Sigmoid colon (tissue), 7 donors: ENCODE data around the gene PSMA6. TPM values are rescaled to one million over a fixed set of nuclear protein-coding genes. Genes with fewer than 3 reads are reported as not detected.
"Not testable (repeated sequence)": the region's sequence is repeated elsewhere in the genome, so short reads cannot be mapped to it uniquely, and the experiment has no call there.

Source experiments
- DNase-seq: peaks from one replicate; pipeline ENCODE4 v3.0.0-alpha.2; 2019
- H3K27ac ChIP-seq, 4 donors: fragments of 200-600 bp; sonication (generic); one replicate each; pipeline ENCODE4 v1.5.1; 2016 to 2019; ENCODE audit warnings: mild to moderate bottlenecking in 1 of 4
- H3K27me3 ChIP-seq, 3 donors: fragments of 200-600 bp; sonication (generic); one replicate each; pipeline ENCODE4 v1.5.1; 2019; ENCODE audit warnings: mild to moderate bottlenecking in 1 of 3
- H3K36me3 ChIP-seq, 4 donors: fragments of 200-600 bp; sonication (generic); one replicate each; pipeline ENCODE4 v1.5.1; 2016 to 2019
- H3K4me1 ChIP-seq, 4 donors: fragments of 200-600 bp; sonication (generic); one replicate each; pipeline ENCODE4 v1.5.1; 2017 to 2019
- H3K4me3 ChIP-seq, 4 donors: fragments of 200-600 bp; sonication (generic); one replicate each; pipeline ENCODE4 v1.5.1; 2017 to 2019; ENCODE audit warnings: mild to moderate bottlenecking in 2 of 4, moderate library complexity in 1 of 4
- H3K9me3 ChIP-seq, 4 donors: fragments of 200-600 bp in 3 of 4; sonication (generic) in 3 of 4; one replicate each; pipeline versions ENCODE4 v1.5.1 to v1.6.1; 2013 to 2019
- EP300 ChIP-seq, 4 donors: sonication (generic); formaldehyde crosslinking; IDR thresholded peaks; one replicate each; pipeline ENCODE4 v1.6.1; 2017; ENCODE audit warnings: antibody characterized with exemption in 4 of 4
- POLR2A ChIP-seq, 2 donors: fragments of 450-650 bp; IDR thresholded peaks; one replicate each; pipeline ENCODE4 v1.6.1; 2016; ENCODE audit warnings: antibody characterized with exemption in 2 of 2, mild to moderate bottlenecking in 2 of 2, moderate library complexity in 2 of 2
- POLR2AphosphoS5 ChIP-seq, 4 donors: sonication (generic); formaldehyde crosslinking; IDR thresholded peaks; one replicate each; pipeline ENCODE4 v1.6.1; 2017; ENCODE audit warnings: antibody characterized with exemption in 4 of 4
- WGBS, 2 donors: extraction: QIAGEN DNeasy Blood & Tissue Kit; methylation state at CpG; one replicate each; pipeline ENCODE4 v1.1.7; 2013; 5-methylcytosine and 5-hydroxymethylcytosine counted together
- intact Hi-C: fragments of 100-400 bp; cut with DNase I; formaldehyde crosslinking; loops from one replicate; pipeline ENCODE4 v1.15.1; 2023
- polyA plus RNA-seq, 3 donors: library from polyadenylated mRNA; stranded (reverse); fragments of 200-250 nt; gene quantifications; one replicate each; pipeline ENCODE4 v1.2.3, GENCODE V29; 2013
- total RNA-seq, 4 donors: library from RNA; depleted of rRNA; stranded (reverse); fragments of >200 nt; gene quantifications; one replicate each; pipeline ENCODE4 v1.1.0, GENCODE V29; 2016
- TF ChIP-seq, protein P1 (sequence below), 4 experiments: fragments of 450-650 bp in 3 of 4; fragments of 200-600 bp in 1 of 4; IDR thresholded peaks; one replicate each; pipeline ENCODE4 v1.5.1; 2016 to 2019; ENCODE audit warnings: antibody characterized with exemption in 4 of 4, mild to moderate bottlenecking in 3 of 4, moderate library complexity in 2 of 4
- donor health status: healthy with polysubstance abuse.
- donor health status: Bipolar disorder and iron deficiency.
- donor health status: healthy.

The PSMA6 gene
- total and polyA plus RNA-seq, 7 donors, result 104 to 344 (median 203) TPM

DNA sequence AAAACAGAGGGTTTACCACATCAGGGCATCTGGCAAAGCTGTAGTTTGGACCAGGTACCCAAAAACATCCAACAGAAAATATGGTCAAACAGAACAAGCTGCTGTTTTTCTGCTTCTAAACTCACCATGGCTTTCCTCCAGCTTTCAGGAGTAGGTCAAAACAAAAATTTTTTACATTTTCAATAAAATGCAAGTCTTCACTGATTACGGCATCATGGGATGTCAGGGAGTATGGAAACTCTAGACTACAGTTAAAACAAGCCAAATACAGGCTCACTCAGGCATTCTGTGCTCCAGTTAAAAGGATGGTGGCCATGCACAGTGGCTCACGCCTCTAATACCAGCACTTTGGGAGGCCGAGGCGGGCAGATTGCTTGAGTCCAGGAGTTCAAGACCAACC lies 47.1 kb upstream of the PSMA6 start:
- Histone ChIP-seq H3K9me3 (no peaks in the 10 kb centered on the region), H3K27ac (no peak overlapping the region), H3K4me3 (no peak overlapping the region), H3K36me3 (no peaks in the 10 kb centered on the region), H3K27me3 (no peaks in the 10 kb centered on the region), H3K4me1 (peaks cover 0 to 9% (median 7%) of the 10 kb centered on the region in 4 donors)
- 95 to 98% methylated on average over 4 of the region's 4 CpGs for WGBS, 2 donors
- TF ChIP-seq POLR2A (IDR thresholded peaks at IDR 0.05), result no peak
- DNase-seq, result no peak
- intact Hi-C loops, result no loop called here

DNA sequence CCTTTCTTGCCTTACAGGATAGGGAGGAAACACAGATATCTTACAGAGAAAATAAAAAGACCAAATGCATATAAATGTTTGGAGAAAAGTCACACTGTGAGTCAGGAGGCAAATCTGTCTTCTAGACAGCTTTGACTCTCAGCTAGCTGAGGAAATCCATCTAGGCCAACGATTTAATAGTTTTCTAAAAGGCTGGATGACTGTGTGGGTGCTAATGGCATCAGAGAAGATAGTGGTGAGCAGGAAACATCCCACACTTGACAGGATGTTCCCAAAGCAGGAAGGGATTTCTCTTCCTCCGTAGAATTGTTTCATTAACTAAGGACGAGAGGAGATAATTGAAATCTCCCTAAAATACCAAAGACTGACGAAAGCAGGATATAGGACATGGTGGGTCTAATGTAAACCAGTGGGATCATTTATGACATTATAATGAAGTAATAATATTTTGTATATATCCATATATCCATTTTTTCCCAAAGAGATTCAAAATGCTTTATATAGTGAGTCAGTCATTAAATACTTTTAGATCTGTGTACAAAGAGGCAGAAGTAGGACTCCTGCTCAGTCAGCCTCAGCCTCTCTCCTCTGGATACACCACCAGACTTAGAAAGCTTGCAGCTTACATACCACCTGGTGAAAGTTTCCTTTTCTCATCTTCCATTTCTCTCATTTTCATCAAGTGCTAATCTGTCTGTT lies 44.3 kb upstream of the PSMA6 start:
- intact Hi-C loops, result no loop called here
- 67 to 77% methylated on average over 4 of the region's 4 CpGs for WGBS, 2 donors
- Histone ChIP-seq H3K9me3 (no peaks in the 10 kb centered on the region), H3K36me3 (no peaks in the 10 kb centered on the region), H3K4me3 (no peak overlapping the region), H3K27ac (peak overlapping the region in 1 of 4 donors; percentile 9), H3K4me1 (peaks cover 0 to 3% (median 2%) of the 10 kb centered on the region in 4 donors), H3K27me3 (no peaks in the 10 kb centered on the region)
- TF ChIP-seq POLR2AphosphoS5 (IDR thresholded peaks at IDR 0.05) (no peak), EP300 (IDR thresholded peaks at IDR 0.05) (no peak), POLR2A (IDR thresholded peaks at IDR 0.05) (no peak)
- TF ChIP-seq, protein P1, sequence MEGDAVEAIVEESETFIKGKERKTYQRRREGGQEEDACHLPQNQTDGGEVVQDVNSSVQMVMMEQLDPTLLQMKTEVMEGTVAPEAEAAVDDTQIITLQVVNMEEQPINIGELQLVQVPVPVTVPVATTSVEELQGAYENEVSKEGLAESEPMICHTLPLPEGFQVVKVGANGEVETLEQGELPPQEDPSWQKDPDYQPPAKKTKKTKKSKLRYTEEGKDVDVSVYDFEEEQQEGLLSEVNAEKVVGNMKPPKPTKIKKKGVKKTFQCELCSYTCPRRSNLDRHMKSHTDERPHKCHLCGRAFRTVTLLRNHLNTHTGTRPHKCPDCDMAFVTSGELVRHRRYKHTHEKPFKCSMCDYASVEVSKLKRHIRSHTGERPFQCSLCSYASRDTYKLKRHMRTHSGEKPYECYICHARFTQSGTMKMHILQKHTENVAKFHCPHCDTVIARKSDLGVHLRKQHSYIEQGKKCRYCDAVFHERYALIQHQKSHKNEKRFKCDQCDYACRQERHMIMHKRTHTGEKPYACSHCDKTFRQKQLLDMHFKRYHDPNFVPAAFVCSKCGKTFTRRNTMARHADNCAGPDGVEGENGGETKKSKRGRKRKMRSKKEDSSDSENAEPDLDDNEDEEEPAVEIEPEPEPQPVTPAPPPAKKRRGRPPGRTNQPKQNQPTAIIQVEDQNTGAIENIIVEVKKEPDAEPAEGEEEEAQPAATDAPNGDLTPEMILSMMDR (IDR thresholded peaks at IDR 0.05), result no peak
- no peak for DNase-seq

DNA sequence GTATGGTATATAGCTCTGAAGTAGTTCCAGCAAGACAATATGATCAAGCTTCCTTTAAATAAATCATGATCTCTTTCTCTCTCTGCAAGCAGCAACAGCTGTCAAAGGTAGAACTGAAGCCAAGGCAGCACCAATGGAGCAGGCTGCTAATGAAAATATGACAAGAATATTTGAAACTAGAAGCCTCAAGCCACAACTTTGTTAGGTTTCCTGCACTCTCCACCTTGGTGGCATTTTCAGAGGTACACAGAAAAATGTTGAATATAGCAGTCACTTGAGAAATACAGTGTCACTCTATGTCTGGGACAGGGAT lies 43.8 kb upstream of the PSMA6 start:
- H3K4me3 ChIP-seq, result no peak overlapping the region
- TF ChIP-seq POLR2AphosphoS5 (IDR thresholded peaks at IDR 0.05), result no peak
- TF ChIP-seq POLR2A (IDR thresholded peaks at IDR 0.05), result no peak
- TF ChIP-seq, protein P1 (IDR thresholded peaks at IDR 0.05), result no peak
- TF ChIP-seq EP300 (IDR thresholded peaks at IDR 0.05), result no peak
- intact Hi-C loops, result no loop called here
- H3K27me3 ChIP-seq, result no peaks in the 10 kb centered on the region
- no peaks in the 10 kb centered on the region for H3K36me3 ChIP-seq
- DNase-seq, result no peak
- peak overlapping the region in 1 of 4 donors; percentile 9 for H3K27ac ChIP-seq
- no peaks in the 10 kb centered on the region for H3K4me1 ChIP-seq
- no peaks in the 10 kb centered on the region for H3K9me3 ChIP-seq

DNA sequence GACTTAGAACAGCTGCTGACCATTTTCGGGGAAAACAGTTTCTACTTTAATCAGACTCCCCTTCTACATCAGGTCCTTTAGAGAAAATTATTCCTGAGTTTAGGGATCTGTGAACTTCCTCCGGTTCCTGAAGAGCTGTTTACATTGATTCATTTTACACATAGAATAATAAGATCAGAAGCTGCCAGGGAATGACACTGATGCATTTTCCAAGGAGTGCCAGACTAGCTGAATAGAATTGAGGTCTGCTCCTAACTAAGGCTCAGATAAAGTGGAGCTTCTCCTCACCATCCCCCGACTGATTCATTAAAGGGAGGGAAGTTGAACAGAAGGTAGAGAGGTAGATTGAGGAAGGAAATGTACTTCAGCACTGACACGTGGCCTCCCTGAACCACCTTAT lies 41.9 kb upstream of the PSMA6 start:
- Histone ChIP-seq H3K36me3 (no peaks in the 10 kb centered on the region), H3K27me3 (no peaks in the 10 kb centered on the region), H3K27ac (no peak overlapping the region), H3K4me3 (no peak overlapping the region), H3K4me1 (no peaks in the 10 kb centered on the region), H3K9me3 (no peaks in the 10 kb centered on the region)
- WGBS, 2 donors, result 69 to 88% methylated on average over 4 of the region's 4 CpGs
- TF ChIP-seq POLR2A (IDR thresholded peaks at IDR 0.05) (no peak), EP300 (IDR thresholded peaks at IDR 0.05) (no peak)
- DNase-seq, result no peak
- intact Hi-C loops, result no loop called here

DNA sequence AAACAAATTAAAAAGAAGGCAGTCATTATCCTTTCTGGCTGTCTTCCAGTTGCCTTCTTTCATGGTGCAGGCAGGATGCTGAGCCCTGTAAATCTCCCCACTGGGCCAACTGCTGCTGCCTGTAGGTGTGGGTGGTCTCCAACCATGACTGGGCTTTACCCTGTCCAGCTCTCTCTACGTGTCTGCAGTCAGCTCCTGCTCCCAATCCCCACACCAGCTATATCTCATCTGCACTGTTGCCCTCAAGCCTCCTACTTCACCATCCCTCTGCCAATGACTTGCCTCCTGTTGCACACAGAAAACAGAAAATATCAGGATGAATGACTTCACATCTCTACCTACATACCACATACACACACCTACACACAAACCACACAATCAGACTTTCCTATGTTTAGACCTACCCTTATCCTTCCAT lies 39.7 kb upstream of the PSMA6 start:
- TF ChIP-seq POLR2A (IDR thresholded peaks at IDR 0.05), result no peak
- TF ChIP-seq, protein P1 (IDR thresholded peaks at IDR 0.05), result no peak
- TF ChIP-seq POLR2AphosphoS5 (IDR thresholded peaks at IDR 0.05), result no peak
- TF ChIP-seq EP300 (IDR thresholded peaks at IDR 0.05), result no peak
- intact Hi-C loops, result no loop called here
- no peak overlapping the region for H3K4me3 ChIP-seq
- H3K36me3 ChIP-seq, result no peaks in the 10 kb centered on the region
- no peak for DNase-seq
- H3K4me1 ChIP-seq, result no peaks in the 10 kb centered on the region
- no peaks in the 10 kb centered on the region for H3K9me3 ChIP-seq
- no peak overlapping the region for H3K27ac ChIP-seq
- no peaks in the 10 kb centered on the region for H3K27me3 ChIP-seq
- 66 to 89% methylated on average over 1 of the region's 1 CpG for WGBS, 2 donors

DNA sequence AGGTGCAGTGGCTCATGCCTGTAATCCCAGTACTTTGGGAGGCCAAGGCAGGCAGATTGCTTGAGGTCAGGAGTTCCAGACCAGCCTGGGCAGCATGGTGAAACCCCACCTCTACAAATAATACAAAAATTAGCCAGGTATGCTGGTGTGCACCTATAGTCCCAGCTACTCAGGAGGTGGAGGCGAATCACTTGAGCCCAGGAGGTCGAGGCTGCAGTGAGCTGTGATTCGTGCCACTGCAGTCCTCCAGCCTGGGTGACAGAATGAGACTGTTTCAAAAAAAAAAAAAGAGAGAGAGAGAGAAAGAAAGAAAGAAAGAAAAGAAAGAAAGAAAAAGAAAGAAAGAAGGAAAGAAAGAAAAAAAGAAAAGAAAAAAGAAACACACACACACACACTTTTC lies 39.1 kb upstream of the PSMA6 start:
- H3K9me3 ChIP-seq, H3K27me3 ChIP-seq, H3K36me3 ChIP-seq, H3K4me1 ChIP-seq, H3K27ac ChIP-seq, H3K4me3 ChIP-seq, intact Hi-C loops, DNase-seq: not testable (repeated sequence)
- 96 to 97% methylated on average over 3 of the region's 3 CpGs for WGBS, 2 donors

DNA sequence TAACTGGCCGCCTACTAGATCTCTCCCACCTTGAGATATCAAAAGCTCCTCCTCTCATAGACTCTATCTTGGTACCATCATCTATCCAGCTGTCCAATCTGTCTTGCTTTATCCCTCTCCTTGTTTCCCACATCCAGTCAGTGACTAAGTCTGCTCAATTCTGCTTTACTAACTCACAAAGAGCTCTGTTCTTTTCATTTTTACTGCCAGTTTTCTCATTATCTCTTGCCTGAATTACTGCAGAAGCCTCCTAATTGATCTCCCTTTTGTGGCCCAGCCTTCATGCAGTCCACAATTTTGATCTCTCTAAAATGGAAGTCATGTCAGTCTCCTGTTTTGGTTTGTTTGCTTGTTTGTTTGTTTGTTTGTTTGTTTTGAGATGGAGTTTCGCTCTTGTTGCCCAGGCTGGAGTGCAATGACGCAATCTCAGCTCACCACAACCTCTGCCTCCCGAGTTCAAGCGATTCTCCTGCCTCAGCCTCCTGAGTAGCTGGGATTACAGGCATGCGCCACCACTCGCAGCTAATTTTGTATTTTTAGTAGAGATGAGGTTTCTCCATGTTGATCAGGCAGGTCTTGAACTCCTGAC lies 38.1 kb upstream of the PSMA6 start:
- intact Hi-C loops, H3K36me3 ChIP-seq, H3K4me1 ChIP-seq, H3K9me3 ChIP-seq, H3K27me3 ChIP-seq, H3K27ac ChIP-seq, DNase-seq, H3K4me3 ChIP-seq: not testable (repeated sequence)
- 96 to 97% methylated on average over 7 of the region's 7 CpGs for WGBS, 2 donors
